ENCODE measurements around the gene TXNDC12. TPM values are rescaled to one million over a fixed set of nuclear protein-coding genes. Genes with fewer than 3 reads are reported as not detected.

The TXNDC12 gene
- total RNA-seq, 6 donors from 2014 or later, result 8.4 to 54.0 (median 26.6) TPM

GRCh38 chr1:51982161-51982560 lies 72.8 kb downstream of the TXNDC12 start:
- Histone ChIP-seq H3K4me1 (no peaks in the 10 kb centered on the region), H3K36me3 (no peaks in the 10 kb centered on the region), H3K9me3 (no peaks in the 10 kb centered on the region), H3K27ac (no peak overlapping the region), H3K27me3 (no peaks in the 10 kb centered on the region), H3K4me3 (no peak overlapping the region)
- DNase-seq (no peak), ATAC-seq (ENCODE audit: low FRiP score in 2 of 2) (no peak)
- TF ChIP-seq POLR2AphosphoS5 (IDR thresholded peaks at IDR 0.05) (no peak), CTCF (IDR thresholded peaks at IDR 0.05) (no peak), POLR2A (IDR thresholded peaks at IDR 0.05) (no peak)
- 95 to 100% methylated on average over 2 to 3 of the region's 3 CpGs for WGBS, 2 donors

GRCh38 chr1:51981555-51981954 lies 73.4 kb downstream of the TXNDC12 start:
- Histone ChIP-seq H3K4me1 (no peaks in the 10 kb centered on the region), H3K27me3 (no peaks in the 10 kb centered on the region), H3K9me3 (no peaks in the 10 kb centered on the region), H3K27ac (no peak overlapping the region), H3K36me3 (no peaks in the 10 kb centered on the region), H3K4me3 (no peak overlapping the region)
- DNase-seq (no peak), ATAC-seq (ENCODE audit: low FRiP score in 2 of 2) (no peak)
- TF ChIP-seq POLR2A (IDR thresholded peaks at IDR 0.05), result no peak
- no peak for TF ChIP-seq EP300 (IDR thresholded peaks at IDR 0.05)
- WGBS, 2 donors, result 94% methylated on average over 1 of the region's 1 CpG

GRCh38 chr1:51978099-51978498 lies 76.9 kb downstream of the TXNDC12 start:
- Histone ChIP-seq H3K9me3 (no peaks in the 10 kb centered on the region), H3K36me3 (no peaks in the 10 kb centered on the region), H3K4me3 (no peak overlapping the region), H3K27ac (no peak overlapping the region), H3K4me1 (no peaks in the 10 kb centered on the region), H3K27me3 (no peaks in the 10 kb centered on the region)
- DNase-seq (no peak), ATAC-seq (ENCODE audit: low FRiP score in 2 of 2) (no peak)
- TF ChIP-seq POLR2A (IDR thresholded peaks at IDR 0.05) (no peak), EP300 (IDR thresholded peaks at IDR 0.05) (no peak), CTCF (IDR thresholded peaks at IDR 0.05) (no peak), POLR2AphosphoS5 (IDR thresholded peaks at IDR 0.05) (no peak)

GRCh38 chr1:51976846-51977602 lies 78.0 kb downstream of the TXNDC12 start:
- Histone ChIP-seq H3K4me1 (no peaks in the 10 kb centered on the region), H3K4me3 (no peak overlapping the region), H3K9me3 (no peaks in the 10 kb centered on the region), H3K27ac (no peak overlapping the region), H3K36me3 (no peaks in the 10 kb centered on the region), H3K27me3 (no peaks in the 10 kb centered on the region)
- no peak for DNase-seq
- no peak for ATAC-seq (ENCODE audit: low FRiP score in 2 of 2)
- TF ChIP-seq CTCF (IDR thresholded peaks at IDR 0.05), result no peak
- TF ChIP-seq POLR2A (IDR thresholded peaks at IDR 0.05), result no peak
- no peak for TF ChIP-seq EP300 (IDR thresholded peaks at IDR 0.05)
- TF ChIP-seq POLR2AphosphoS5 (IDR thresholded peaks at IDR 0.05), result no peak
- WGBS, 2 donors, result 87 to 88% methylated on average over 12 of the region's 12 CpGs

DNA sequence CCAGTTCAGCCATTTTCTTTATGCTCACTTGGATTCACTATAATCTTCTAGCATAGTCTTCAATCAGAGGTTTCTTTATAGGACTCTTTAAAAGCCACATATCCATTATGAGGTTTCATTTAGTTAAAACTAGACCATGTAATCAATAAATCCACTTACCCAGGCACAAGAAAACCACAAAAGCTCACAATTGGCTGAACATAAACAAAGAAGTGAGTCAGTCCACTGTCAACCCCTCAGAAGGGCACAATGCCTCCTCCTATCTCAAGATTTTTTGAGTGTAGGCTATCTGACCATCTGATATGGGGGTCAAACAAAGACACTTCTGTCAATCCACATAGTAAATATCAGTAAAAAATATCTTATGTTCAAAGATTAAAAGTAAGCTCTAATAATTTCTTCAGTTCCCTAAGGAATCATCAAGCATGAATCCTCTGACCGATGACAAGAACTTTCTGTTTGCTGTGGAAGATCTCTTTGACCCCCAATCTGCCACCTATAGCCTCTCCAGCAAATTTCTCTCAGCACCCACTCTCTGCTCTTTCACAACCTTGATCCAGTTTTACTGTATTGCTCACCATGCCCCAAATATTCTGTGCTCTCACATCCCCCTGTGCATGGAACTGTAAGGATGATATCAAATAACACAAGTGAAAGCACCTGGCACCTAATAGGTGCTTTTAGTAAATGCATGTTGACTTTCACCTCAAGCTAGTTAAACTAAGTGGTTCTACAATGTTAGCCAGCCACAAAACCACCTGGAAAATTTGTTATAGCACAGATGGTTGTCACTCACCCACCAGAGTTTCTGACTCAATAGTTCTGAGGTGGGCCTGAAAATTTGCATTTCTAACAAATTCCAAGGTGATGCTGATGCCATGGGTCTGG lies 81.2 kb downstream of the TXNDC12 start:
- ATAC-seq (ENCODE audit: low FRiP score in 2 of 2), result no peak
- no peak overlapping the region for H3K27ac ChIP-seq
- no peak for DNase-seq
- no peaks in the 10 kb centered on the region for H3K9me3 ChIP-seq
- 86 to 92% methylated on average over 1 of the region's 1 CpG for WGBS, 2 donors
- no peaks in the 10 kb centered on the region for H3K27me3 ChIP-seq
- no peaks in the 10 kb centered on the region for H3K4me1 ChIP-seq
- TF ChIP-seq CTCF (IDR thresholded peaks at IDR 0.05), result no peak
- TF ChIP-seq POLR2AphosphoS5 (IDR thresholded peaks at IDR 0.05), result no peak
- no peaks in the 10 kb centered on the region for H3K36me3 ChIP-seq
- no peak overlapping the region for H3K4me3 ChIP-seq
